ACC112 (cell line): Measurements from ENCODE around the gene ASPHD2.
"Not testable (repeated sequence)": the region's sequence is repeated elsewhere in the genome, so short reads cannot be mapped to it uniquely, and the experiment has no call there.

Experiments
- H2AFZ ChIP-seq: fragments of 200-600 bp; sonication (generic); one replicate; pipeline ENCODE4 v1.6.0; 2017; ENCODE audit warnings: antibody characterized with exemption, low read length; ENCODE audit not compliant: unreplicated experiment
- H3K27ac ChIP-seq: fragments of 200-600 bp; sonication (generic); 2 replicates; pipeline ENCODE4 v1.5.1; 2014; ENCODE audit warnings: low read depth, mild to moderate bottlenecking, antibody characterized with exemption, low read length, moderate library complexity
- H3K27me3 ChIP-seq: fragments of 200-600 bp; sonication (generic); 2 replicates; pipeline ENCODE4 v1.6.1; 2014; ENCODE audit warnings: mild to moderate bottlenecking, antibody characterized with exemption, low read length, moderate library complexity, mixed read lengths; ENCODE audit not compliant: insufficient read depth
- H3K36me3 ChIP-seq: fragments of 200-600 bp; sonication (generic); 2 replicates; pipeline ENCODE4 v1.6.1; 2016; ENCODE audit warnings: mild to moderate bottlenecking, antibody characterized with exemption, low read length, moderate library complexity, mixed read lengths; ENCODE audit not compliant: insufficient read depth
- H3K4me1 ChIP-seq: fragments of 200-600 bp; sonication (generic); one replicate; pipeline ENCODE4 v1.6.1; 2016; ENCODE audit warnings: low read length, mixed read lengths; ENCODE audit not compliant: insufficient read depth, unreplicated experiment, control insufficient read depth
- H3K4me3 ChIP-seq: fragments of 200-600 bp; sonication (generic); 2 replicates; pipeline ENCODE4 v1.5.1; 2014; ENCODE audit warnings: mild to moderate bottlenecking, low read depth, low read length
- H3K79me2 ChIP-seq: fragments of 200-600 bp; sonication (generic); one replicate; pipeline ENCODE4 v1.6.0; 2016; ENCODE audit warnings: low read length; ENCODE audit not compliant: control insufficient read depth, unreplicated experiment, insufficient read depth

Gene ASPHD2

GRCh38 chr22:26395926-26396325 is 33.1 kb upstream of the ASPHD2 start:
- no peak overlapping the region for H3K27ac ChIP-seq
- no peaks in the 10 kb centered on the region for H3K4me1 ChIP-seq
- H3K79me2 ChIP-seq, result no peaks in the 10 kb centered on the region
- no peaks in the 10 kb centered on the region for H3K27me3 ChIP-seq
- no peak overlapping the region for H2AFZ ChIP-seq
- no peak overlapping the region for H3K4me3 ChIP-seq
- no peaks in the 10 kb centered on the region for H3K36me3 ChIP-seq

- Histone ChIP-seq H3K4me3 (no peak overlapping the region), H3K4me1 (no peaks in the 10 kb centered on the region), H3K27me3 (no peaks in the 10 kb centered on the region), H3K36me3 (no peaks in the 10 kb centered on the region), H3K79me2 (no peaks in the 10 kb centered on the region), H2AFZ (no peak overlapping the region), H3K27ac (no peak overlapping the region)
These were observed 30.3 kb upstream of the ASPHD2 start for GRCh38 chr22:26398741-26399153.

DNA sequence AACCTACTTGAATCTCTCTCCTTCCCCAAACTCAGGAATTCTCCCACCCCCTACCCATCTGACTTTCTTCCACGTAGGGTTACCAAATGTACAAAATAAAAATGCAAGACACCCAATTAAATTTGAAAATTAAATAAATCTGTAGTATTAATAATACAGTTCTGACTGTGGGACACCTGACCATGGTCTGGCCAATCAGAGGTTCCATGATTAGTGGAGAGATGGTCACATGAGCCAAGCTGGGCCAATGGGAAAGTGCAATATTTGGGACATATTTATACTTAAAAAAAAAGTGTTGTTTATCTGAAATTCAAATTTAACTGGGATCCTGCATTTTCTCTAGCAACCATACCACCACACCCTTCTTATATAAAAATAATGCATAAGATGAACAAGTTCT is 29.8 kb upstream of the ASPHD2 start:
- Histone ChIP-seq H3K4me1 (no peaks in the 10 kb centered on the region), H3K27me3 (no peaks in the 10 kb centered on the region), H2AFZ (no peak overlapping the region), H3K79me2 (no peaks in the 10 kb centered on the region), H3K36me3 (no peaks in the 10 kb centered on the region), H3K27ac (no peak overlapping the region), H3K4me3 (no peak overlapping the region)

- Histone ChIP-seq H3K27me3 (no peaks in the 10 kb centered on the region), H3K36me3 (no peaks in the 10 kb centered on the region), H3K79me2 (no peaks in the 10 kb centered on the region), H3K4me3 (no peak overlapping the region), H3K27ac (no peak overlapping the region), H2AFZ (no peak overlapping the region), H3K4me1 (no peaks in the 10 kb centered on the region)
These were observed 27.3 kb upstream of the ASPHD2 start for GRCh38 chr22:26401726-26402125.

GRCh38 chr22:26404851-26405421 is 24.1 kb upstream of the ASPHD2 start:
- H3K4me3 ChIP-seq, result no peak overlapping the region
- peaks cover 4% of the 10 kb centered on the region; the same call in 1 of the 2 replicates for H3K27me3 ChIP-seq
- H2AFZ ChIP-seq, result no peak overlapping the region
- H3K36me3 ChIP-seq, result no peaks in the 10 kb centered on the region
- H3K4me1 ChIP-seq, result no peaks in the 10 kb centered on the region
- no peaks in the 10 kb centered on the region for H3K79me2 ChIP-seq
- no peak overlapping the region for H3K27ac ChIP-seq

DNA sequence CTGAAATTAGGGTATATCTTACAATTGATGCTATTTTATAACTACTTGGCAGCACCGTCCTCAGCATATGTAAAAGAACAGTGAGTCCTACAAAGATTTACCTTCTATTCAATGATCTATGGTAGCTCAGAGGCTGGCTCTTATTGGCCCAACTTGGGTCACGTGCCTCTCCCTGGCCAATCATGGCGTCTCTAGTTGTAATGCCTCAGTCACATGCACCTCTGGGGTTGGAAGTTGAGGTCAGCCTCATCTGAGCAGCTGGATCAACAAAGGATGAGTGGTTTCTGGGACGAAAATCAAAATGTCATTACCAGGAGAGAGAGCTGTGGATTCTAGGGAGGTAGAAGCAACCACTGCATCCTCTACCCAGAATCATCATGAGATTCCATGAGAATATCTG is 22.9 kb upstream of the ASPHD2 start:
- H3K4me1 ChIP-seq, result no peaks in the 10 kb centered on the region
- no peaks in the 10 kb centered on the region for H3K79me2 ChIP-seq
- no peak overlapping the region for H3K4me3 ChIP-seq
- H2AFZ ChIP-seq, result no peak overlapping the region
- no peak overlapping the region for H3K27ac ChIP-seq
- H3K36me3 ChIP-seq, result no peaks in the 10 kb centered on the region
- peaks cover 15% of the 10 kb centered on the region for H3K27me3 ChIP-seq

DNA sequence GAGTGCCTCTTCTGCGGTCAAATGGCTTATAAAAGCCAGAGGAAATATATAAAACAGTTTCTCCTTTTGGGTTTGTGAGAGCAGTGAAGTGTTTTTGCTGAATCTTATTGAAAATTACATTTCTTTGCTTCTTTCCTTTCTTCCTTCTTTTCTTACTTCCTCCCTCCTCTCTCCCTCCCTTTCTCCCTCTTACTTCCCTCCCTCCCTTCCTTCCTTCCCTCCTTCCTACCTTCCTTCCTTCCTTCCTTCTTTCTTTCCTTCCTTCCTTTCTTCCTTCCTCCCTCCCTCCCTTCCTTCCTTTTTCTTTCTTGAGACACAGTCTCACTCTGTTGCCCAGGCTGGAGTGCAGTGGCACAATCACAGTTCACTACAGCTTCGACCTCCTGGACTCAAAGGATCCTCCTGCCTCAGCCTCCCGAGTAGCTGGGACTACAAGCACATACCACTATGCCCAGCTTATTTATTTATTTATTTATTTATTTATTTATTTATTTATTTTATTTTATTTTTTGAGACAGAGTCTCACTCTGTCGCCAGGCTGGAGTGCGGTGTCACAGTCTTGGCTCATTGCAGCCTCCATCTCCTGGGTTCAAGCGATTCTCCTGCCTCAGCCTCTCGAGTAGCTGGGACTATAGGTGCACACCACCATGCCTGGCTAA is 20.4 kb upstream of the ASPHD2 start:
- H3K79me2 ChIP-seq, H3K27ac ChIP-seq, H3K36me3 ChIP-seq, H3K4me1 ChIP-seq, H3K4me3 ChIP-seq, H2AFZ ChIP-seq: not testable (repeated sequence)
- peaks cover 30% of the 10 kb centered on the region for H3K27me3 ChIP-seq

- Histone ChIP-seq H3K79me2 (no peaks in the 10 kb centered on the region), H3K27ac (no peak overlapping the region), H2AFZ (no peak overlapping the region), H3K27me3 (peaks cover 35% of the 10 kb centered on the region), H3K4me3 (no peak overlapping the region), H3K4me1 (no peaks in the 10 kb centered on the region), H3K36me3 (no peaks in the 10 kb centered on the region)
These were observed 19.2 kb upstream of the ASPHD2 start for GRCh38 chr22:26409719-26410335.

DNA sequence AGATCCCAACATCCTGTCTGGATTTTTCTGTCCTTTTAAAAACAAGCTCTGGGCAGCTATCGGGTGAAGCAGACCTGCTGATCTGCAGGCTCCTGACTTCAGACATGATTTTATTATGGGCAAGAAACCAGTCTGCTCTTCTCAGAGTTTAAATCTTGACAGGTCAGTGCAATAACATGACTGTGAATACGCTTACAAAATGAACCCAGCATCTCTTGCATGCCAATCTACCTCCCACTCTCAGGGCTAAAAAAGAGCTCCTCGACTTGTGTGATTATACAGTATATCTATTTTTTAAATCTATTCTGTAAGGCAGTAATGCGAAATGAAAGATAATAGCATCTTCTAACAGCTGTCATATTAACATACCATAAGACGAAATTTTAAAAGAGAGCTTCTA is 18.7 kb upstream of the ASPHD2 start:
- Histone ChIP-seq H3K79me2 (no peaks in the 10 kb centered on the region), H3K27me3 (peaks cover 35% of the 10 kb centered on the region)

DNA sequence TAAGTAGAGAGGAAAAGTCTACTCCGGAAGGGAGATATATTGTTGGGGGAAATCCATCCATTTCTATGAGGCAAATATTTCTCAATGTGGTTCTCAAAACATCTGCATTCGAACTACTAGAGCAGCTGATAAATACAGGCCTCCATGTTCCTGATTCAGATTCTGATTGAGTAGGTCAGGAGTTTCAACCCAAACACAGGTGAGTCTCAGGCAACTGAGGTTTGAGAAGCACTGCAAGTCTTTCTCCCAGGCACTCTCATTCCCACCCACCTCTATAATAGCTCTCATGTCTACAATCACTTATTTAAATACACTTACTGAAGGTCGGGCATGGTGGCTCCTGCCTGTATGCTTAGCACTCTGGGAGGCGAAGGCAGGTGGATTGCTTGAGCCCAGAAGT is 14.7 kb upstream of the ASPHD2 start:
- Histone ChIP-seq H3K4me1 (peaks cover 10% of the 10 kb centered on the region), H3K4me3 (no peak overlapping the region), H2AFZ (no peak overlapping the region), H3K27ac (no peak overlapping the region), H3K27me3 (peaks cover 44% of the 10 kb centered on the region), H3K79me2 (no peaks in the 10 kb centered on the region), H3K36me3 (no peaks in the 10 kb centered on the region)

More for the DNA sequence above, 18.7 kb upstream of the ASPHD2 start:
- H2AFZ ChIP-seq, result no peak overlapping the region
- H3K4me1 ChIP-seq, result no peaks in the 10 kb centered on the region
- H3K27ac ChIP-seq, result no peak overlapping the region
- H3K4me3 ChIP-seq, result no peak overlapping the region
- no peaks in the 10 kb centered on the region for H3K36me3 ChIP-seq

GRCh38 chr22:26416256-26416655 is 12.8 kb upstream of the ASPHD2 start:
- no peaks in the 10 kb centered on the region for H3K79me2 ChIP-seq
- peaks cover 39% of the 10 kb centered on the region for H3K27me3 ChIP-seq
- no peaks in the 10 kb centered on the region for H3K36me3 ChIP-seq
- H3K27ac ChIP-seq, result no peak overlapping the region
- H2AFZ ChIP-seq, result no peak overlapping the region
- H3K4me3 ChIP-seq, result no peak overlapping the region
- peaks cover 10% of the 10 kb centered on the region for H3K4me1 ChIP-seq
